Measurements from ENCODE around the gene TRPM2. TPM values are rescaled to one million over a fixed set of nuclear protein-coding genes. Genes with fewer than 3 reads are reported as not detected.

The TRPM2 gene
- total and polyA plus RNA-seq, 10 of the 15 experiments (the other 5 are each of a cell fraction or from before 2014, with no cell fraction given), result 0.03 to 9.1 (median 2.6) TPM

DNA sequence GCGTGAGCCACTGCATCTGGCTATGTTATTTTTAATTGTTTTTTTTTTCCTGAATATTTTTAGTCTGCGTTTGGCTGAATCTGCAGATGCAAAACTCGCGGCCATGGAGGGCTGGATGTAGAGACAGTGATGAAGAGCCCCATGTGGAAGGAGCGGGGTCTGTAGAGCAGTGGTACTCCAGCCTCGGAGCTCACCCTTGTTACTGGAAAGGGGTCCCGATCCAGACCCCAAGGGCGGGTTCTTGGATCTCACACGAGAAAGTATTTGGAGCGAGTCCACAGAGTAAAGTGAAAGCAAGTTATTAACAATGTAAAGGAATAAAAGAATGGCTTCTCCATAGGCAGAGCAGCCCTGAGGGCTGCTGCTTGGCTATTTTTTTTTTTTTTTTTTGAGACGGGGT, 2.7 kb downstream of the TRPM2 start:
- FAIRE-seq, result no peak
- POLR2A ChIA-PET, result no interaction called here

DNA sequence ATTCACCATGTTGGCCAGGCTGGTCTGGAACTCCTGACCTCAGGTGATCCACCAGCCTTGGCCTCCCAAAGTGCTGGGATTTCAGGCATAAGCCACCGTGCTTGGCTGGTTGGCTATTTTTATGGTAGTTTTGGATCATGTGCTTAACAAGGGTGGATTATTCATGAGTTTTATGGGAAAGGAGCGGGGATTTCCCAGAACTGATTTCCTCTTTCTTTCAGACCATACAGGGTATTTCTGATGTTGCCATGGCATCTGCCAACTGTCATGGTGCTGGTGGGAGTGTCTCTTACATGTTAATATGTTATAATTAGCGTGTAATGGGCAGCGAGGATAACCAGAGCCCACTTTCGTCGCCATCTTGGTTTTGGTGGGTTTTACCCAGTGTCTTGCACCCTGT, 3.2 kb downstream of the TRPM2 start:
- 69% methylated on average over 6 of the region's 6 CpGs for WGBS (ENCODE audit: insufficient coverage, insufficient replicate concordance, low lambda C conversion rate, missing lambda C conversion rate)
- no peaks in the 10 kb centered on the region for H4K20me1 ChIP-seq (ENCODE audit: control insufficient read depth, insufficient read depth)
- H3K36me3 ChIP-seq (ENCODE audit: control insufficient read depth in 2 of 2, insufficient read depth in 2 of 2, low read length in 1 of 2), result peaks cover 0 to 5% of the 10 kb centered on the region in 2 experiments; a peak in 1 of 4 replicates
- peaks cover 15% of the 10 kb centered on the region for H3K79me2 ChIP-seq (ENCODE audit: control insufficient read depth, insufficient read depth, low read length)
- no peak overlapping the region for H3K4me2 ChIP-seq (ENCODE audit: control insufficient read depth, insufficient read depth)
- ChIA-PET SMC1A (ENCODE audit: uncharacterized antibody, unreplicated experiment) (no interaction called here), CTCF (no interaction called here), POLR2A (no interaction called here), RAD21 (ENCODE audit: unreplicated experiment) (no interaction called here)
- FAIRE-seq (no peak), DNase-seq (ENCODE audit: low read depth, low spot score) (no peak), ATAC-seq (peak; percentile 24; the same call in 1 of the 3 replicates)
- H3K27me3 ChIP-seq (replicated peaks in 1 of 2; ENCODE audit: control insufficient read depth in 2 of 2, insufficient read depth in 2 of 2, low read length in 1 of 2), result no peaks in the 10 kb centered on the region
- no peak overlapping the region for H3K9ac ChIP-seq (ENCODE audit: control insufficient read depth, insufficient read depth, low read length)
- TF ChIP-seq SIX5 (IDR thresholded peaks at IDR 0.05; ENCODE audit: low read depth, low read length, severe bottlenecking), result no peak
- peak; percentile 8; the same call in 1 of the 2 replicates for TF ChIP-seq SPI1 (IDR thresholded peaks at IDR 0.05; ENCODE audit: borderline replicate concordance, insufficient read depth, low read depth, low read length)
- H3K4me1 ChIP-seq (ENCODE audit: control insufficient read depth, insufficient read depth, low read length), result peaks cover 22% of the 10 kb centered on the region
- no TSS peak for BruUV-seq (replicated peaks)
- intact Hi-C loops (cut with micrococcal nuclease; ENCODE audit: unreplicated experiment) (no loop called here), in situ Hi-C loops (cut with MboI) (no loop called here)
- H3K9me3 ChIP-seq (replicated peaks; ENCODE audit: control insufficient read depth, insufficient read depth, low read length), result no peaks in the 10 kb centered on the region; the same call in 2 of the 3 replicates
- no peak overlapping the region for H2AFZ ChIP-seq (ENCODE audit: control insufficient read depth, low read depth, low read length)
- H3K27ac ChIP-seq (ENCODE audit: control insufficient read depth, insufficient read depth), result no peak overlapping the region
- no peak overlapping the region for H3K4me3 ChIP-seq

More for the DNA sequence above, 2.7 kb downstream of the TRPM2 start:
- no peaks in the 10 kb centered on the region for H3K27me3 ChIP-seq (replicated peaks in 1 of 2; ENCODE audit: control insufficient read depth in 2 of 2, insufficient read depth in 2 of 2, low read length in 1 of 2)
- no peak overlapping the region for H3K27ac ChIP-seq (ENCODE audit: control insufficient read depth, insufficient read depth)
- ChIA-PET RAD21 (ENCODE audit: unreplicated experiment) (no interaction called here), CTCF (no interaction called here), SMC1A (ENCODE audit: uncharacterized antibody, unreplicated experiment) (interaction anchor here (0.7 kb wide), 1 partner anchor 14 kb away, joined by 3 read pairs; no protein-coding TSS in a partner anchor)
- H3K9me3 ChIP-seq (replicated peaks; ENCODE audit: control insufficient read depth, insufficient read depth, low read length), result no peaks in the 10 kb centered on the region; the same call in 2 of the 3 replicates
- H3K4me3 ChIP-seq, result no peak overlapping the region
- H3K4me1 ChIP-seq (ENCODE audit: control insufficient read depth, insufficient read depth, low read length), result peaks cover 22% of the 10 kb centered on the region
- H2AFZ ChIP-seq (ENCODE audit: control insufficient read depth, low read depth, low read length), result no peak overlapping the region
- intact Hi-C loops (cut with micrococcal nuclease; ENCODE audit: unreplicated experiment), result no loop called here
- DNase-seq (ENCODE audit: low read depth, low spot score) (no peak), ATAC-seq (no peak)
- H3K36me3 ChIP-seq (ENCODE audit: control insufficient read depth in 2 of 2, insufficient read depth in 2 of 2, low read length in 1 of 2), result peaks cover 0 to 5% of the 10 kb centered on the region in 2 experiments; a peak in 1 of 4 replicates
- H3K4me2 ChIP-seq (ENCODE audit: control insufficient read depth, insufficient read depth), result no peak overlapping the region
- in situ Hi-C loops (cut with MboI), result no loop called here
- WGBS (ENCODE audit: insufficient coverage, insufficient replicate concordance, low lambda C conversion rate, missing lambda C conversion rate), result 93% methylated on average over 10 of the region's 11 CpGs
- H3K9ac ChIP-seq (ENCODE audit: control insufficient read depth, insufficient read depth, low read length), result no peak overlapping the region
- no peak for TF ChIP-seq TCF12 (IDR thresholded peaks at IDR 0.05; ENCODE audit: low read depth, low read length)
- no peak for TF ChIP-seq CREM (IDR thresholded peaks at IDR 0.05; ENCODE audit: low read depth)
- no peak for TF ChIP-seq RUNX3 (IDR thresholded peaks at IDR 0.05; ENCODE audit: low read length)
- no peak for TF ChIP-seq TAF1 (IDR thresholded peaks at IDR 0.05; ENCODE audit: borderline replicate concordance, low read depth, low read length)
- no peak for TF ChIP-seq TARDBP (IDR thresholded peaks at IDR 0.05; ENCODE audit: borderline replicate concordance)
- no peak for TF ChIP-seq ZNF207 (IDR thresholded peaks at IDR 0.05; ENCODE audit: borderline replicate concordance)
- TF ChIP-seq SPI1 (IDR thresholded peaks at IDR 0.05; ENCODE audit: borderline replicate concordance, insufficient read depth, low read depth, low read length), result no peak
- no peak for TF ChIP-seq DPF2 (IDR thresholded peaks at IDR 0.05)
- peaks cover 15% of the 10 kb centered on the region for H3K79me2 ChIP-seq (ENCODE audit: control insufficient read depth, insufficient read depth, low read length)
- no peaks in the 10 kb centered on the region for H4K20me1 ChIP-seq (ENCODE audit: control insufficient read depth, insufficient read depth)
- no TSS peak for BruUV-seq (replicated peaks)
